PFSK-1 (cell line): ENCODE measurements around the gene MYCBPAP.

Experiments used
- FOXP2 ChIP-seq: optimal IDR thresholded peaks from 2 replicates; pipeline ENCODE3; 2011; ENCODE audit warnings: borderline replicate concordance, control low read depth, inconsistent platforms; ENCODE audit not compliant: insufficient read depth; ENCODE audit errors: extremely low read length, extremely low read depth
- POLR2AphosphoS5 ChIP-seq: IDR thresholded peaks from 2 replicates; pipeline ENCODE4 v1.6.1; 2012; ENCODE audit warnings: low read depth, mild to moderate bottlenecking, control low read depth, low read length, moderate library complexity
- REST ChIP-seq, 2 experiments: IDR thresholded peaks; 2 replicates each; pipeline versions ENCODE4 v1.6.1 to v1.8.0; 2011 to 2012; ENCODE audit warnings: low read depth in 2 of 2, low read length in 2 of 2, control low read depth in 1 of 2, inconsistent platforms in 1 of 2, mild to moderate bottlenecking in 1 of 2, moderate library complexity in 1 of 2; ENCODE audit not compliant: insufficient read depth in 1 of 2
- SIN3A ChIP-seq: IDR thresholded peaks from 2 replicates; pipeline ENCODE4 v1.6.1; 2012; ENCODE audit warnings: mild to moderate bottlenecking, low read length, moderate library complexity, borderline replicate concordance; ENCODE audit not compliant: insufficient read depth
- TAF1 ChIP-seq: IDR thresholded peaks from 2 replicates; pipeline ENCODE4 v1.6.1; 2012; ENCODE audit warnings: low read length, control low read depth, borderline replicate concordance; ENCODE audit not compliant: insufficient read depth

The MYCBPAP gene

GRCh38 chr17:50472286-50472685 is 36.0 kb upstream of the MYCBPAP start:
- no peak for TF ChIP-seq POLR2AphosphoS5
- TF ChIP-seq FOXP2, result no peak

- TF ChIP-seq POLR2AphosphoS5 (no peak), FOXP2 (no peak), SIN3A (no peak), TAF1 (no peak), REST (IDR thresholded peaks at IDR 0.05; ENCODE audit: insufficient read depth in 1 of 2, low read depth in 2 of 2, low read length in 2 of 2) (no peak)
These were observed 34.3 kb upstream of the MYCBPAP start for GRCh38 chr17:50473901-50474300.

GRCh38 chr17:50474523-50474922 is 33.7 kb upstream of the MYCBPAP start:
- TF ChIP-seq POLR2AphosphoS5, result no peak

- no peak for TF ChIP-seq TAF1
These were observed 32.9 kb upstream of the MYCBPAP start for GRCh38 chr17:50475362-50475761.

GRCh38 chr17:50476545-50477315 is 31.5 kb upstream of the MYCBPAP start:
- no peak for TF ChIP-seq TAF1
- no peak for TF ChIP-seq POLR2AphosphoS5
- no peak for TF ChIP-seq SIN3A
- TF ChIP-seq FOXP2, result no peak
- no peak for TF ChIP-seq REST (IDR thresholded peaks at IDR 0.05; ENCODE audit: insufficient read depth in 1 of 2, low read depth in 2 of 2, low read length in 2 of 2)

- TF ChIP-seq FOXP2 (no peak), REST (IDR thresholded peaks at IDR 0.05; ENCODE audit: insufficient read depth in 1 of 2, low read depth in 2 of 2, low read length in 2 of 2) (no peak), SIN3A (no peak), TAF1 (no peak), POLR2AphosphoS5 (no peak)
These were observed 30.3 kb upstream of the MYCBPAP start for GRCh38 chr17:50477976-50478375.

GRCh38 chr17:50478391-50479381 is 29.6 kb upstream of the MYCBPAP start, which contains the start of gene RSAD1:
Gene RSAD1, plus strand, starts transcription at chr17:50478860. Its CDS starts 25 bp downstream, at chr17:50478885.
- TF ChIP-seq TAF1 (peak; percentile 77), REST (IDR thresholded peaks at IDR 0.05; ENCODE audit: insufficient read depth in 1 of 2, low read depth in 2 of 2, low read length in 2 of 2) (no peak), POLR2AphosphoS5 (peak; percentile 83), SIN3A (peak; percentile 16; the same call in 1 of the 2 replicates), FOXP2 (peak; percentile 89)
